ENCODE measurements around the gene GLIPR1L2. TPM values are rescaled to one million over a fixed set of nuclear protein-coding genes. Genes with fewer than 3 reads are reported as not detected.

Gene GLIPR1L2
- total and polyA plus RNA-seq, 3 donors from 2014 or later, result 6.3 to 35.9 (median 17.9) TPM

DNA sequence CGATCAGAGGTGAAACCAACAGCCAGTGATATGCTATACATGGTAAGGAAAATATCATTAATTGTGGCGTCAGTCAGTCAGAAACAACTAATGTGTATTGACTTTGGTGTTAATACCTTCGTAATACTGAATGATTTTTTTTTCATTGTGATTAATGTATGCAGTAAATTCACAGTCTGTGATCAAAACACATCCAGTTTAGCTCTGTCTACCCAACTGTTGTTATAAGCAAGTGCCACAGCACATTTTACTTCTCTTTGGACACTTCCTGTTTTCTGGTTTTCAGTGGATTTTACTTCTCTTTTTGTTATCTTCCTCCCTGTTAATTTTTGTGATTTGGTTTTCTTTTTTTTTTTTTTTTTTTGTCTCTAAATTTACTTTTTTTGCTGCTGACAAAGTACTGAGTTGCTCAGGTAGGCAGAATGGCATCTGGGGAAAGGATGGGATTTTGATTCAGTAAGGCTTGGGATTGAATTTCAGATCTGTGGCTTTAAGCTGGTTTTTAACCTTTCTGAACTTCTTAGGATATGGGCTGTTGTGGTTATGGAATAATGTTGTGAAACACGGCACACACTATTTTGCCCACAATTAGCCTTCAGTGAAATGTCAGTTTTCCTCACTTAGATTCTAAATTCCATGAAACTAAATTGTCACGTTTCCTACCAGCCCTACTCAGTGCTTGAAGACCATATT, 90.3 kb downstream of the GLIPR1L2 start:
- Histone ChIP-seq H3K9me3 (no peaks in the 10 kb centered on the region), H3K36me3 (ENCODE audit: low read depth, missing control alignments) (no peaks in the 10 kb centered on the region), H3K4me1 (no peaks in the 10 kb centered on the region), H3K27ac (peak overlapping the region in 1 of 2 donors; percentile 71), H3K4me3 (peak overlapping the region; percentile 40 to 44), H3K27me3 (no peaks in the 10 kb centered on the region)
- intact Hi-C loops (cut with DNase I; ENCODE audit: low total_unique reads), result no loop called here
- DNase-seq, result no peak
- WGBS, 2 donors, result 44 to 46% methylated on average over 5 of the region's 5 CpGs
- TF ChIP-seq, protein P1, sequence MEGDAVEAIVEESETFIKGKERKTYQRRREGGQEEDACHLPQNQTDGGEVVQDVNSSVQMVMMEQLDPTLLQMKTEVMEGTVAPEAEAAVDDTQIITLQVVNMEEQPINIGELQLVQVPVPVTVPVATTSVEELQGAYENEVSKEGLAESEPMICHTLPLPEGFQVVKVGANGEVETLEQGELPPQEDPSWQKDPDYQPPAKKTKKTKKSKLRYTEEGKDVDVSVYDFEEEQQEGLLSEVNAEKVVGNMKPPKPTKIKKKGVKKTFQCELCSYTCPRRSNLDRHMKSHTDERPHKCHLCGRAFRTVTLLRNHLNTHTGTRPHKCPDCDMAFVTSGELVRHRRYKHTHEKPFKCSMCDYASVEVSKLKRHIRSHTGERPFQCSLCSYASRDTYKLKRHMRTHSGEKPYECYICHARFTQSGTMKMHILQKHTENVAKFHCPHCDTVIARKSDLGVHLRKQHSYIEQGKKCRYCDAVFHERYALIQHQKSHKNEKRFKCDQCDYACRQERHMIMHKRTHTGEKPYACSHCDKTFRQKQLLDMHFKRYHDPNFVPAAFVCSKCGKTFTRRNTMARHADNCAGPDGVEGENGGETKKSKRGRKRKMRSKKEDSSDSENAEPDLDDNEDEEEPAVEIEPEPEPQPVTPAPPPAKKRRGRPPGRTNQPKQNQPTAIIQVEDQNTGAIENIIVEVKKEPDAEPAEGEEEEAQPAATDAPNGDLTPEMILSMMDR (IDR thresholded peaks at IDR 0.05), result no peak
- TF ChIP-seq POLR2A (IDR thresholded peaks at IDR 0.05), result no peak

DNA sequence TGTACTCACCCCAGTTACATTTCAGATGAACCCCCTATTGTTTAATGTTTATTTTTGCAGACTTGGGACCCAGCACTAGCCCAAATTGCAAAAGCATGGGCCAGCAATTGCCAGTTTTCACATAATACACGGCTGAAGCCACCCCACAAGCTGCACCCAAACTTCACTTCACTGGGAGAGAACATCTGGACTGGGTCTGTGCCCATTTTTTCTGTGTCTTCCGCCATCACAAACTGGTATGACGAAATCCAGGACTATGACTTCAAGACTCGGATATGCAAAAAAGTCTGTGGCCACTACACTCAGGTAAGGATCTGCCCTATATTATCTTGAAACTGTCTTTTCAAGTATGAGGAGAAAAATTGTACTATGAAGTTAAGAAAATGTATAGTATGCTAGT, 90.9 kb downstream of the GLIPR1L2 start:
- 76 to 85% methylated on average over 4 of the region's 4 CpGs for WGBS, 2 donors
- H3K9me3 ChIP-seq, result no peaks in the 10 kb centered on the region
- no peak overlapping the region for H3K27ac ChIP-seq
- intact Hi-C loops (cut with DNase I; ENCODE audit: low total_unique reads), result no loop called here
- no peaks in the 10 kb centered on the region for H3K4me1 ChIP-seq
- no peak for TF ChIP-seq POLR2A (IDR thresholded peaks at IDR 0.05)
- TF ChIP-seq, protein P1 (IDR thresholded peaks at IDR 0.05), result no peak
- H3K4me3 ChIP-seq, result no peak overlapping the region
- H3K36me3 ChIP-seq (ENCODE audit: low read depth, missing control alignments), result no peaks in the 10 kb centered on the region
- no peaks in the 10 kb centered on the region for H3K27me3 ChIP-seq
- DNase-seq, result no peak

Other genes starting within 250 kb of the GLIPR1L2 start
- under 1 TPM in 1 of 2 donors, not detected in 1; 0.39 TPM for gene KCNC2, start 181.2 kb upstream of the GLIPR1L2 start, total RNA-seq
- gene KCNC2, start 181.2 kb upstream of the GLIPR1L2 start, polyA plus RNA-seq (ENCODE audit: insufficient read depth, low read depth, low replicate concordance), result not detected
- gene CAPS2, start 60.8 kb upstream of the GLIPR1L2 start, total RNA-seq, result 10 to 100 TPM; 22.1 to 25.6 TPM
- gene CAPS2, start 60.8 kb upstream of the GLIPR1L2 start, polyA plus RNA-seq (ENCODE audit: insufficient read depth, low read depth, low replicate concordance), result 8.1 TPM
- 1 to 10 TPM; 1.9 to 9.1 TPM for gene GLIPR1L1, start 56.4 kb upstream of the GLIPR1L2 start, total RNA-seq
- 95.5 TPM for gene GLIPR1L1, start 56.4 kb upstream of the GLIPR1L2 start, polyA plus RNA-seq (ENCODE audit: insufficient read depth, low read depth, low replicate concordance)
- 1 to 10 TPM; 3.5 to 4.3 TPM for gene GLIPR1, start 89.7 kb downstream of the GLIPR1L2 start, total RNA-seq
- gene GLIPR1, start 89.7 kb downstream of the GLIPR1L2 start, polyA plus RNA-seq (ENCODE audit: insufficient read depth, low read depth, low replicate concordance), result 11.8 TPM
- 10 to 100 TPM; 37.5 to 38.8 TPM for gene KRR1, start 120.5 kb downstream of the GLIPR1L2 start, total RNA-seq
- 24.8 TPM for gene KRR1, start 120.5 kb downstream of the GLIPR1L2 start, polyA plus RNA-seq (ENCODE audit: insufficient read depth, low read depth, low replicate concordance)